ENCODE data around the gene TNNC1. TPM values are rescaled to one million over a fixed set of nuclear protein-coding genes. Genes with fewer than 3 reads are reported as not detected.

TNNC1 gene
- total RNA-seq, 1 experiment from 2014 or later, result 26.5 TPM

GRCh38 chr3:52444860-52445793 is 8.7 kb downstream of the TNNC1 start, which contains the start of gene SEMA3G:
Gene SEMA3G, minus strand, starts transcription at chr3:52445103. Its CDS starts 76 bp downstream, at chr3:52445027.
- no peak within 1 kb of the TSS for H3K4me3 Mint-ChIP-seq (ENCODE audit: low read depth, unreplicated experiment)
- no peaks in the 10 kb centered on the region for H3K9me3 Mint-ChIP-seq (ENCODE audit: low read depth, unreplicated experiment)
- TF ChIP-seq CTCF (IDR thresholded peaks at IDR 0.05; ENCODE audit: unreplicated experiment), result peak; percentile 37
- intact Hi-C loops (cut with micrococcal nuclease; ENCODE audit: unreplicated experiment), result no loop called here
- peak; percentile 85 for DNase-seq
- no TSS peak for BruUV-seq (replicated peaks)
- peaks cover 16% of the 10 kb centered on the region for H3K4me1 Mint-ChIP-seq (ENCODE audit: low read depth, unreplicated experiment)
- H3K27ac Mint-ChIP-seq (ENCODE audit: unreplicated experiment), result no peak within 1 kb of the TSS
- CTCF ChIA-PET, result interaction anchor here (1.5 kb wide), 1 partner anchor 33 kb away, joined by 3 read pairs; no protein-coding TSS in a partner anchor
- no peaks in the 10 kb centered on the region for H3K27me3 Mint-ChIP-seq (ENCODE audit: unreplicated experiment)
- no peaks in the 10 kb centered on the region for H3K36me3 Mint-ChIP-seq (ENCODE audit: insufficient read depth, unreplicated experiment)

- H3K36me3 Mint-ChIP-seq (ENCODE audit: insufficient read depth, unreplicated experiment), result no peaks in the 10 kb centered on the region
- no peak for DNase-seq
- BruUV-seq (replicated peaks), result no TSS peak
- no peak for TF ChIP-seq CTCF (IDR thresholded peaks at IDR 0.05; ENCODE audit: unreplicated experiment)
- intact Hi-C loops (cut with micrococcal nuclease; ENCODE audit: unreplicated experiment), result no loop called here
- CTCF ChIA-PET, result interaction anchor here (0.7 kb wide), 1 partner anchor 672 kb away, joined by 4 read pairs; no protein-coding TSS in a partner anchor
- H3K27ac Mint-ChIP-seq (ENCODE audit: unreplicated experiment), result no peak overlapping the region
- peaks cover 10% of the 10 kb centered on the region for H3K4me1 Mint-ChIP-seq (ENCODE audit: low read depth, unreplicated experiment)
- no peaks in the 10 kb centered on the region for H3K9me3 Mint-ChIP-seq (ENCODE audit: low read depth, unreplicated experiment)
- H3K27me3 Mint-ChIP-seq (ENCODE audit: unreplicated experiment), result no peaks in the 10 kb centered on the region
- H3K4me3 Mint-ChIP-seq (ENCODE audit: low read depth, unreplicated experiment), result no peak overlapping the region
Observed at GRCh38 chr3:52443791-52444687, 9.8 kb downstream of the TNNC1 start.

- Mint-ChIP-seq H3K4me3 (ENCODE audit: low read depth, unreplicated experiment) (no peak overlapping the region), H3K36me3 (ENCODE audit: insufficient read depth, unreplicated experiment) (no peaks in the 10 kb centered on the region), H3K27ac (ENCODE audit: unreplicated experiment) (no peak overlapping the region), H3K4me1 (ENCODE audit: low read depth, unreplicated experiment) (peaks cover 2% of the 10 kb centered on the region), H3K27me3 (ENCODE audit: unreplicated experiment) (no peaks in the 10 kb centered on the region), H3K9me3 (ENCODE audit: low read depth, unreplicated experiment) (no peaks in the 10 kb centered on the region)
- no peak for TF ChIP-seq CTCF (IDR thresholded peaks at IDR 0.05; ENCODE audit: unreplicated experiment)
- no peak for DNase-seq
- CTCF ChIA-PET, result interaction anchor here (0.7 kb wide), 1 partner anchor 673 kb away, joined by 4 read pairs; no protein-coding TSS in a partner anchor
- BruUV-seq (replicated peaks), result no TSS peak
- intact Hi-C loops (cut with micrococcal nuclease; ENCODE audit: unreplicated experiment), result no loop called here
Observed at GRCh38 chr3:52443268-52443610, 10.6 kb downstream of the TNNC1 start.
